ENCODE results near the gene PROC. TPM values are rescaled to one million over a fixed set of nuclear protein-coding genes. Genes with fewer than 3 reads are reported as not detected.

PROC gene
- 0.46 TPM for polyA plus RNA-seq (ENCODE audit: insufficient read length)

GRCh38 chr2:127418300-127419111 is at the start of gene PROC:
Gene PROC (plus strand): TSS chr2:127418427. CDS start chr2:127419943, 1,516 bp downstream.
- DNase-seq (ENCODE audit: low read depth) = no peak

GRCh38 chr2:127370010-127370409 is 48.2 kb upstream of the PROC start:
- no peak for DNase-seq (ENCODE audit: low read depth)

GRCh38 chr2:127371037-127371436 is 47.2 kb upstream of the PROC start:
- no peak for DNase-seq (ENCODE audit: low read depth)

GRCh38 chr2:127373362-127374083 is 44.7 kb upstream of the PROC start:
- DNase-seq (ENCODE audit: low read depth) = no peak

- DNase-seq (ENCODE audit: low read depth) = no peak
Observed at GRCh38 chr2:127376257-127376656, 42.0 kb upstream of the PROC start.

GRCh38 chr2:127377262-127377661 is 41.0 kb upstream of the PROC start:
- no peak for DNase-seq (ENCODE audit: low read depth)

- DNase-seq (ENCODE audit: low read depth) = no peak
Observed at GRCh38 chr2:127378720-127379119, 39.5 kb upstream of the PROC start.

- DNase-seq (ENCODE audit: low read depth) = no peak
Observed at GRCh38 chr2:127379712-127380355, 38.4 kb upstream of the PROC start.

GRCh38 chr2:127381762-127382161 is 36.5 kb upstream of the PROC start:
- no peak for DNase-seq (ENCODE audit: low read depth)

- no peak for DNase-seq (ENCODE audit: low read depth)
Observed at GRCh38 chr2:127382831-127383230, 35.4 kb upstream of the PROC start.

- no peak for DNase-seq (ENCODE audit: low read depth)
Observed at GRCh38 chr2:127384529-127384928, 33.7 kb upstream of the PROC start.

- no peak for DNase-seq (ENCODE audit: low read depth)
Observed at GRCh38 chr2:127386246-127386645, 32.0 kb upstream of the PROC start.

- peak; percentile 57 for DNase-seq (ENCODE audit: low read depth)
Observed at GRCh38 chr2:127386764-127387654, 31.2 kb upstream of the PROC start.

- peak; percentile 79 for DNase-seq (ENCODE audit: low read depth)
Observed at GRCh38 chr2:127387655-127388422, 30.4 kb upstream of the PROC start, which contains the start of gene MAP3K2. Gene MAP3K2 (minus strand): TSS chr2:127387975. CDS start chr2:127343129, 44,846 bp downstream.

GRCh38 chr2:127388423-127389164 is 29.6 kb upstream of the PROC start:
- DNase-seq (ENCODE audit: low read depth) = no peak

- no peak for DNase-seq (ENCODE audit: low read depth)
Observed at GRCh38 chr2:127389778-127390435, 28.3 kb upstream of the PROC start.

- no peak for DNase-seq (ENCODE audit: low read depth)
Observed at GRCh38 chr2:127392133-127392827, 25.9 kb upstream of the PROC start.

GRCh38 chr2:127392828-127393578 is 25.2 kb upstream of the PROC start:
- no peak for DNase-seq (ENCODE audit: low read depth)

All from forelimb muscle (tissue), 1 donor.